Ishikawa (cell line): ENCODE measurements around the gene SERP2.

Experiments used
- CEBPB ChIP-seq: IDR thresholded peaks from 2 replicates; pipeline ENCODE4 v1.6.1; 2012
- CREB1 ChIP-seq: IDR thresholded peaks from 2 replicates; pipeline ENCODE4 v1.6.1; 2012; ENCODE audit warnings: low read depth
- EGR1 ChIP-seq: IDR thresholded peaks from 2 replicates; pipeline ENCODE4 v1.6.1; 2012
- EP300 ChIP-seq: IDR thresholded peaks from 2 replicates; pipeline ENCODE4 v1.6.1; 2012; ENCODE audit warnings: borderline replicate concordance
- FOXM1 ChIP-seq: IDR thresholded peaks from 2 replicates; pipeline ENCODE4 v1.6.1; 2012; ENCODE audit warnings: low read depth, borderline replicate concordance
- NFIC ChIP-seq: IDR thresholded peaks from 2 replicates; pipeline ENCODE4 v1.6.1; 2012
- RAD21 ChIP-seq: IDR thresholded peaks from 2 replicates; pipeline ENCODE4 v1.6.1; 2012; ENCODE audit warnings: low read depth
- TAF1 ChIP-seq: IDR thresholded peaks from 2 replicates; pipeline ENCODE4 v1.6.1; 2012; ENCODE audit warnings: low read depth, mild to moderate bottlenecking
- TCF12 ChIP-seq: IDR thresholded peaks from 2 replicates; pipeline ENCODE4 v1.6.1; 2012; ENCODE audit warnings: low read depth
- TEAD4 ChIP-seq: IDR thresholded peaks from 2 replicates; pipeline ENCODE4 v1.6.1; 2012
- YY1 ChIP-seq: IDR thresholded peaks from 2 replicates; pipeline ENCODE4 v1.6.1; 2012; ENCODE audit warnings: low read depth
- ZBTB7A ChIP-seq: IDR thresholded peaks from 2 replicates; pipeline ENCODE4 v1.6.1; 2012; ENCODE audit warnings: low read depth
- TF ChIP-seq, protein P1 (sequence below): IDR thresholded peaks from 2 replicates; pipeline ENCODE4 v1.6.1; 2012
- TF ChIP-seq, protein P2 (sequence below): IDR thresholded peaks from 2 replicates; pipeline ENCODE4 v1.6.1; 2012
- TF ChIP-seq, protein P3 (sequence below): IDR thresholded peaks from 2 replicates; pipeline ENCODE4 v1.6.1; 2012; ENCODE audit warnings: low read depth, mild to moderate bottlenecking

Gene SERP2

DNA sequence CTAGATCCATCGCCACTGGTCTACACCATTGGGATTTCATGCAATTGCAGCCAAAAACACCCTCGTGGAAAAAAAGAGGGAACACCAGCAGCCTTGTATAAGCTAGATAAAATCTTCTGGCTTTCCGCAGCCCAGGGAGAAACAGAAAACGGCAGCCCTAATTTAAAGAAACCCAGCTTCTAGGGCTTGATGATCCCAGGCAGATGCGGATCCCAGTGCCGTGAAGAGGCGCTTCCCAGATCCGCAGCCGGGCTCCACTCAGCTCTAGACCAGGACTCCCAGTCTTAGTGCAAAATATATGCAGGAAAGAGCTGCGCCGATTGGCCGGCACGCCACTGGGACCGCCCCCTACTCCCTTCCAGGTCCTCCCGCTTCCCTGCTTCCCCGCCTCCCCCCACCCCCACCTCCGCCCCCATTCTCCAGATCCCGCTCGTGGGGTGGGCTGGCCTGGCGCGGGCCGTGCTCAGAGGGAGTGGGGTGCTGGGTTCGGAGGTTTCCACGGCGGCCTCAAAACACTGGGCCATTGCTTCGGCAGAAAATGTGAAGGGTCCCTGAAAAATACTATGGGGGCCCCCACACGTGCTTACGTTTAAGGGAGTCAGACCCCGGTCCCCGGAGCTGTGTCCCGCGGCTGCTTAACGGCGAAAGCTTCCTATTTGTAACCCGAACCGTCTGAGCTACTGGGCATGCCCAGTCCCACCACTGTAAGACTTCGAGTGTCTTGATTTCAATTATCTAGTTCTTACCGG, 63.1 kb downstream of the SERP2 start:
- TF ChIP-seq ZBTB7A = 0 out of 2 replicates have a peak, but pooled peaks have one; percentile 45
- peak; percentile 65; the same call in 1 of the 2 replicates for TF ChIP-seq TAF1
- TF ChIP-seq, protein P1, sequence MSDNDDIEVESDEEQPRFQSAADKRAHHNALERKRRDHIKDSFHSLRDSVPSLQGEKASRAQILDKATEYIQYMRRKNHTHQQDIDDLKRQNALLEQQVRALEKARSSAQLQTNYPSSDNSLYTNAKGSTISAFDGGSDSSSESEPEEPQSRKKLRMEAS = no peak; the same call in none of the 2 replicates
- no peak for TF ChIP-seq YY1
- TF ChIP-seq, protein P2, sequence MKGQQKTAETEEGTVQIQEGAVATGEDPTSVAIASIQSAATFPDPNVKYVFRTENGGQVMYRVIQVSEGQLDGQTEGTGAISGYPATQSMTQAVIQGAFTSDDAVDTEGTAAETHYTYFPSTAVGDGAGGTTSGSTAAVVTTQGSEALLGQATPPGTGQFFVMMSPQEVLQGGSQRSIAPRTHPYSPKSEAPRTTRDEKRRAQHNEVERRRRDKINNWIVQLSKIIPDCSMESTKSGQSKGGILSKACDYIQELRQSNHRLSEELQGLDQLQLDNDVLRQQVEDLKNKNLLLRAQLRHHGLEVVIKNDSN = no peak
- peak; percentile 22; the same call in 1 of the 2 replicates for TF ChIP-seq TCF12
- 0 out of 2 replicates have a peak, but pooled peaks have one; percentile 13 for TF ChIP-seq EGR1
- TF ChIP-seq, protein P3, sequence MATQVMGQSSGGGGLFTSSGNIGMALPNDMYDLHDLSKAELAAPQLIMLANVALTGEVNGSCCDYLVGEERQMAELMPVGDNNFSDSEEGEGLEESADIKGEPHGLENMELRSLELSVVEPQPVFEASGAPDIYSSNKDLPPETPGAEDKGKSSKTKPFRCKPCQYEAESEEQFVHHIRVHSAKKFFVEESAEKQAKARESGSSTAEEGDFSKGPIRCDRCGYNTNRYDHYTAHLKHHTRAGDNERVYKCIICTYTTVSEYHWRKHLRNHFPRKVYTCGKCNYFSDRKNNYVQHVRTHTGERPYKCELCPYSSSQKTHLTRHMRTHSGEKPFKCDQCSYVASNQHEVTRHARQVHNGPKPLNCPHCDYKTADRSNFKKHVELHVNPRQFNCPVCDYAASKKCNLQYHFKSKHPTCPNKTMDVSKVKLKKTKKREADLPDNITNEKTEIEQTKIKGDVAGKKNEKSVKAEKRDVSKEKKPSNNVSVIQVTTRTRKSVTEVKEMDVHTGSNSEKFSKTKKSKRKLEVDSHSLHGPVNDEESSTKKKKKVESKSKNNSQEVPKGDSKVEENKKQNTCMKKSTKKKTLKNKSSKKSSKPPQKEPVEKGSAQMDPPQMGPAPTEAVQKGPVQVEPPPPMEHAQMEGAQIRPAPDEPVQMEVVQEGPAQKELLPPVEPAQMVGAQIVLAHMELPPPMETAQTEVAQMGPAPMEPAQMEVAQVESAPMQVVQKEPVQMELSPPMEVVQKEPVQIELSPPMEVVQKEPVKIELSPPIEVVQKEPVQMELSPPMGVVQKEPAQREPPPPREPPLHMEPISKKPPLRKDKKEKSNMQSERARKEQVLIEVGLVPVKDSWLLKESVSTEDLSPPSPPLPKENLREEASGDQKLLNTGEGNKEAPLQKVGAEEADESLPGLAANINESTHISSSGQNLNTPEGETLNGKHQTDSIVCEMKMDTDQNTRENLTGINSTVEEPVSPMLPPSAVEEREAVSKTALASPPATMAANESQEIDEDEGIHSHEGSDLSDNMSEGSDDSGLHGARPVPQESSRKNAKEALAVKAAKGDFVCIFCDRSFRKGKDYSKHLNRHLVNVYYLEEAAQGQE = no peak
- no peak for TF ChIP-seq EP300
- no peak for TF ChIP-seq NFIC
- no peak for TF ChIP-seq RAD21

DNA sequence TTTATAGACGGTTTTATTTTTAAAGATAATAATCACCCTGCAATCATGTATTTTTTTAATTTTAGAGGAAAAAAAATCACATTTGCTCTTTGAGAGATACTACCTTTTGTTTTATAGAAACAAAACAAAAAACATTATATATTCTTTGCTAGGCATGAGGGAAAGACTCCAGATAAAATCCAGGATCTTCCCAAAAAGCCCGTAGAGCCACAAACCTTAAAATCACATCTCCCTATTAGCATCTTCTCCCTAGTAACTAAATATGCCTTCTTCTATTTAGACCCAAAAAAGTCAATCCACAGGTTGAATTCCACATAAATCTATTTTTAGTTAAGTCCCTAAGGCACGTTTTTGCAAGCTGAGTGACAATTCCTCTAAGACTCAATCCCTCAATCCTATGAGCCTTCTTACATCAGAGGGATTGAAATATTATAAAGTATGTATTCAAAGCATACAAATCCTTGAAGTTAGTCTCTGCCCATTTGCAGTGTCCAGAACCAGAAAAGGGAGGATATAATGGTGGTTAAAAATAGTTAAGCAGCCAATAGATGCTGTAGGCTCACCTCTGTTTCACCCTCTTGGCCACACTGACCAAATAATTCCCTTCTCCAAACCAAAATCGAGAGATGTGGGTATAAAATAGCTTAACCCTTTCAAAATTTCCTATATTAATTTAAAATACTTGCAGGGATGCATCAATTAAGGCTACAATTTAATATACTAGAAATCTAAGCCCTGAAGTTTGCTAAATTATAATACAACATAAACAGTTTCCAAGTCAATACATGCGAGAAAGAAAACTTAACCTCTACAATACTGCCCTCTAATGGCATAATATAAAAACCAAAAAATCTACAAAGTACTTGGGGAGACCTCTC, 64.0 kb downstream of the SERP2 start:
- peak; percentile 65 for TF ChIP-seq RAD21
- TF ChIP-seq CREB1 = no peak

DNA sequence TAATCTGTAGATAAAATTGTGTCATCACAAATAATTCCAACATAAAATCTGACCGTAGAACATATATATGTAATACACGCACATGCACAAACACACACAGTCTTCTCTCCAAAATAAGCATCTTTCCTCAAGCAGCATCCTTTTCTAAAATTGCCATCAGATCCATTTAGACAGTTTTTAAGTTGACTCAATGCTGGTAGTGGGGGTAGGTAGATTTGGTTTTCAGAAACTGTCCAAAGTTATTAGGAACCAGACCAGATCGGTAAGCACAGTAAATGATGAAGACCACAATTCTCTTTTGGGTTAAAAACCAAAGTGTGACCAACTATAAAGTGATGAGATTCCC, 64.6 kb downstream of the SERP2 start:
- TF ChIP-seq FOXM1 (no peak), CREB1 (no peak), CEBPB (no peak), YY1 (no peak), TEAD4 (no peak), ZBTB7A (no peak), TCF12 (no peak), EP300 (no peak), EGR1 (no peak), RAD21 (no peak), NFIC (no peak)
- TF ChIP-seq, protein P1 = no peak
- TF ChIP-seq, protein P3 = no peak

DNA sequence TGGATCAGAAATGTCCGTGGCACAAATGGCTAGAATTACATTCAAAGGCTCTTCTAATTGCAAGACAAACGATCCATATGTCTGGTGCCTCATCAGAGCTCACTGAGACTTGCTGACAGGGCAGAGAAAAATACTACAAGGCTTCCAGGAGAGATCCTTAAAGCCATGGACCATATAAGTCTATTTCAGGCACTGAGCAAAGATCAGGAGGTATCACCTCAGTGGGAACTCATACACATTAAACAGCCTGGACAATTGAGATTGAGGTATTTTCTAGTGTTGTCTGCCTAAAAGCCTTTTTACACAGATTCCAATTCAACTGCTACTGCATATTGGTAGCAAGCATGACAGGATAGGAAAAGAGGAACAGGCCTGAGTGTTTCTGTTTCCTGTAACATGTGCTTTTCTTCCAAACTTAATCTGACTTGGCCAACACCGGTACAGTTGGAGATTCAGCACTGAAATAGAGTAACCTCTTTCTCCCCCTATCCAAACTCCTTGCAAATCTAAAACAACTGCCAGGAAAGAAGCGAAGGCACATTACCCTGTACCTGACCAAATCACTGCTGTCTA, 65.9 kb downstream of the SERP2 start:
- no peak for TF ChIP-seq FOXM1
- TF ChIP-seq TEAD4 = no peak
- TF ChIP-seq CEBPB = no peak
- TF ChIP-seq ZBTB7A = no peak
- no peak for TF ChIP-seq TCF12
- no peak for TF ChIP-seq EP300
- TF ChIP-seq, protein P2 = no peak
- TF ChIP-seq, protein P1 = no peak
- no peak for TF ChIP-seq EGR1
- no peak for TF ChIP-seq TAF1
- TF ChIP-seq, protein P3 = no peak
- no peak for TF ChIP-seq YY1
